NCI-H2196 (cell line): Measurements from ENCODE around the gene PDE2A.
"Not testable (repeated sequence)": the region's sequence is repeated elsewhere in the genome, so short reads cannot be mapped to it uniquely, and the experiment has no call there.

Source experiments
- DNase-seq: peaks from one replicate; lab custom pipeline; 2025; ENCODE audit not compliant: unreplicated experiment; lab: John Stamatoyannopoulos, UW

Gene PDE2A

DNA sequence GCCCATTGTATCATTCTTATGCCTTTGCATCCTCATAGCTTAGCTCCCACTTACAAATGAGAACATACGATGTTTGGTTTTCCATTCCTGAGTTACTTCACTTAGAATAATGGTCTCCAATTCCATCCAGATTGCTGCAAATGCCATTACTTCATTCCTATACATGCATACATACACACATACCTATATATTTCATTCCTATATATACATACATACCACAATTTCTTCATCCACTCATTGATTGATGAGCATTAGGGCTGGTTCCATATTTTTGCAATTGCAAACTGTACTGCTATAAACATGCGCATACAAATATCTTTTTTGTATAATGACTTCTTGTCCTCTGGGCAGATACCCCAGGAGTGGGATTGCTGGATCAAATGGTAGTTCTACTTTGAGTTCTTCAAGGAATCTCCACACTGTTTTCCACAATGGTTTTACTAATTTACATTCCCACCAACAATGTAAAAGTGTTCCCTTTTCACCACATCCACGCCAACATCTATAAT is 119.2 kb downstream of the PDE2A start:
- not testable (repeated sequence) for DNase-seq

DNA sequence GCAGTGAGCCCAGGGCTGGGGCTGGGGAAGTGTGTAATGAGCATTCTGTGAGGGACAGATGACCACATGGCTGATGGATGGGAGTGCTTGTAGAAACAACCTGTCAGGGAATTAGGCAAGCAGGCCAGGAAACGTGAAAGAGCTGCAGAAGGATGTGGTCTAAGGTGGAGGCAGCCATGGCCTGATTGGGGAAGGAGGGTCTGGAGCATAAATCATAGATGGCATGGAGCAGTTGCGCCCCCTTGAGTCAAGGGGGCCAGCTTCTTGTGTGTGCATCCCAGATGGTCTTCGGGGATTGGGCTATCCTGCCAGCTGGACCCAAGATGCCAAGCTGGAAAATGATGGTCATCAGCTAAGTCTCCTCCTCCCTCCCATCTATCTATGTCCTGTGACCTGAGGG is 120.5 kb downstream of the PDE2A start:
- no peak for DNase-seq

DNA sequence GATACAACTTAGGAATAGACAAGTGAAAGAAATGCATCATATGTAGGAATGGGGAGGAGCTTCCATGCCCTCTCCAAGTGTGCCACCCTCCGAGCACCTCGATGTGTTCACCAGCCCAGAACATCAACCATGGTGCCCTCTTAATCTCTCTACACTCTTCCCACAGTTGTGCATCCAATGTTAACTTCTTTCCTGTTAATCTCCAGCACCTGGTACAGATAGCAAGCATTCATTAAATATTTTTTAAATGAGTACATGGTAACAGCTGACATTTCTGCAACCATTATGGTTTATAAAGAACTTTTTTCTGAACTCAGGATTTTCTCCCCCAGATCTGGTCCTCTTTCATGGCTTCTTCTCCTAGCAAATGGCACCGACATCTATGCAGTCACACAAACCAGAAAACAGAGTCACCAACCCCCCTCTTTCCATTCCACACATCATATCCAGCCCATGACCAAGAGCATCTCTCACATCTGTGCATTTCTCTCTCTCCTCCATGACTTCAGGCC is 121.8 kb downstream of the PDE2A start:
- no peak for DNase-seq

DNA sequence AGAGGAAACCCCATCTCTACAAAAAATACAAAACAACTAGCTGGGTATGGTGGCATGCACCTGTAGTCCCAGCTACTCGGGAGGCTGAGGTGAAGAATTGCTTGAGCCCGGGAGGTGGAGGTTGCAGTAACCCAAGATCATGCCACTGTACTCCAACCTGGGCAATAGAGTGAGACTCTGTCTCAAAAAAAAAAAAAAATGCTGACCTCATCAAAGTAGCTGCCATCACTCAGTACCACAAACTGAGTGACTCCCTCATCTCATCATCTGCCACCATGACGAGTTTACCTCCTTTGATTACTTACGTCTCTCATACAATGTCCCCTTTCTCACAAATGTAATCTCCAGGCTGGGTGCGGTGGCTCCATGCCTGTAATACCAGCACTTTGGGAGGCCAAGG is 122.7 kb downstream of the PDE2A start:
- no peak for DNase-seq

DNA sequence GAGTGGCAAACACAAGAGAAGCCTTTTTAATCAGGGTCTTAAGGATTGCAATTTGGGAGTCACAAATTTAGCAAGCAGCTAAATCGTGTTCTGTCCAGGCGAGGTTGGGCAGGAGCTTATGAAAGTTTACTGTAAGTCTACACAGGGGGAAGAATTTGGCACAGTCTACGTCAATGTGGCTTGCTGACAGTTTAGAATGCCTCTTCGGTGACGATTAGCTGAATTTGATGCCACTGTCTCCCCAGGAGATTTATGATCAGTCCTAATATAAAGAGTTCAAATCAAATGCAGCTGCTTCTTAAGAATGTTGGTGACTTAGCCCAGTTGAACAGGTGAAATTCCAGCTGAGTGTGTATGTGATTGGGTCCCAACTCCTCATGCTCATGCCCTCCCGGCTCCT is 125.8 kb downstream of the PDE2A start:
- DNase-seq = no peak

DNA sequence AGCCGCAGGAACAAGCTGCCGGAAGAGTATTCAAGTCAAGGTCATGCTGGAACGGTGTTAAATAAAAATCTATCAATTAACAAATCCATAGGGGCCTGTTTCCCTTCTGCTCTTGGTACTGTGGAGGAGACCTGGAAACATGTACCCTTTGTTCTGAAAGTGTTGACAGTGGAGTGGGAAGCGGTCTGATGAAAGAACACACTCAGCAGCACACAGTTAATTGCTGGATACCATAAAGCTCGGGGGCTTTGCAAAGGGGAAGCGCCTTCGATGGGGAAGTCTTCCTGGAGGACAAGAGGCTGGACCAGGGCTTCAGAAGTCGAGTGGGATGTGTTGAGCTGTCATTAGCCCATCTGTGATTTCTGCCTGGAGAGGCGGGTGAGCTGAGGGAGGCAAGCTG is 127.4 kb downstream of the PDE2A start:
- DNase-seq = no peak

DNA sequence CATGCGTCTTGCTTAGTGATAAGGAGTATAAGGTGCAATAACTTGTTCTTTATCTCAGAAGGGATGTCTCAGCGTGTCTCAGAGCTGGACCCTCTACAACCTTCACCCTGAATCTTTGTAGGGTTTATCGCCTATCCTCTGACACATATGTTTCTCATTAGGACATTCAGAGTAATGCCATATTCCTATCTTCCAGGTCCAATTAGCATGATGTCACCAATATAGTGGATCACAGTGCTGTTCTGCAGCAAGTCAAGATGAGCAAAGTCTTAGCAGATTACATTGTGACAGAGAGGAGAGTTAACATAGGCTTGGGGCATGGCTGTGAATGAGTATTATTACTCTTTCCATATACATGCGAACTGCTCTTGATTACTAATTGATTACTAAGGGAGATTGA is 129.6 kb downstream of the PDE2A start:
- no peak for DNase-seq

DNA sequence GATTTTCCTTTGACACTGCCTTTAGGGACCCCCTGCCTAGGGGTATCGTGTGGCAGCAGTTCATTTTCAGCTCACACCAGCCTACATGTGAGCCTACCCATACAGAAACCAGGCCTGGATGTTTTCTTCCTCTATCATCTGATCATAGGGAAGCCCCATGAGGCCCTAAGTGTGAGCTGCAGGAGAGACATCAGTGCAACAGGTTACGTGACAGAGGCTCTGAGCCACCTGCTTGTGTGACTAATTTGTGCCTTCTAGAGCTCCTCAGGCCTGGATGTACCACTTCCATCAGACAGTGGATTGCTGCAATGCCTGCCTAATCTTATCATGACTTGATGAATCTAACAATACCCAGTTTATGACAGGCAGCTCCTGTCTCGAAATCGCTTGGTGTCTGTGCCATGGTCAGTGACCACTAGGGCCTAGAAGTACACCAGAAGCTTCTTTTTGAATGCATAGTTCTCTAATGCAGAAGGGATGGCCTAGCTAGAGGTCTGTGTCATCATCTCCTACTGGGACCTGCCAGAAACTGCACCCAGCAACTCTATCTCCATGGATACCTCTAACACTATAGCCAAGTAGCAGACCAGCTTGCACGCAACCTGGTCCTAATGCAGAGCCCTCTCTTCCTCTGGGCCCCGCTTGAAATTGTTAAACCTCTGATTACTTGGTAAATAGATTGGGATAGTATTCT is 130.2 kb downstream of the PDE2A start:
- no peak for DNase-seq

DNA sequence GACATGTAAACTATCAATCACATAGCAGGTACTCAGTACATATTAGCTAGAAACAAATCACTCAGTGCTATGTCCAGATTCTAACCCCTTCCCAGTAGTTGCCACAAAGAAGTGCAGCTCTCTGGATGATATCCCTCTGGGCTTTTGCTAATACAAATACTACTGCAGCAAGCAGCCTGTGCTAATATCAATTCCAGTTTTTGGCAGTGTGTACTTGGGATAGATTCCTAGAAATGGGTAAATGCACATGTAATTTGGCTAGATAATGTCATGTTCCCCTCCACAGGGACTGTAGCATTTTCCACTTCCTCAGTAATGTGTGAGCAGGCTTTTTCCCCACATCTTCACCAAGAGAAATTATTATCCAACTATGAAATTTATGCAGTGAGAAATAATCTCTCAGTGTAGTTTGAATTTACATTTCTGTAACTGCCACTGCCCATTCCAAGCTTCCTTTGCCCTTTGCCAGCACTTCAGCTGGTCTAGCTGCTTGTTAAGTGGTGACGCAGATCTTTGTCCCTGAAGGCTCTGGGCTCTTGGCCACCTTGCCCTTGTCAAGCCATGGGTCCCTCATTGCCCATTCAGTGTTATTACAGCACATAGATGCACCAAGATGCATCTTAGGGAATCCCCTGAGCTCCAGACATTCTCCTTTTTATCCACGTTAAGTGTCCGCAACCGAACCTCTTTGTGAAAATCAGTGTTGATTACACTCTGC is 132.8 kb downstream of the PDE2A start:
- DNase-seq = no peak

DNA sequence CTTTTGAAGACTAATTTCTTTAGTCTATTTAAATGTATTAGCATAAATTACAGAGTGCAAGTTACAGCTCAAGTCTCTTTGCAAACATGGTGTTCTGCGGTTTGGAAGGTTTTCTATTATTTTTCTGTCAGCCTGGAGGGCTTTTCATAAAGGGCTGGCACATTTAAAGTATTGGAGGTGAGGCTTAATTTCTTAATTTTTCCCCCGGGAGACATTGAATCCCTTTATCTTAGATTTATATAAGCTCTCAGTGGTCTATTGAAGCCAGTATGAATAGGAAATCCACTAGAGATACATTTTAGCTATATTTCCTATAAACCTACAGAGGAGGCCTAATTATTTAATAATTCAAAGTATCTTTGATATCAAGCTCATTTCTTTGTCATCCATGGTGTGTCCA is 137.2 kb downstream of the PDE2A start:
- DNase-seq = no peak

DNA sequence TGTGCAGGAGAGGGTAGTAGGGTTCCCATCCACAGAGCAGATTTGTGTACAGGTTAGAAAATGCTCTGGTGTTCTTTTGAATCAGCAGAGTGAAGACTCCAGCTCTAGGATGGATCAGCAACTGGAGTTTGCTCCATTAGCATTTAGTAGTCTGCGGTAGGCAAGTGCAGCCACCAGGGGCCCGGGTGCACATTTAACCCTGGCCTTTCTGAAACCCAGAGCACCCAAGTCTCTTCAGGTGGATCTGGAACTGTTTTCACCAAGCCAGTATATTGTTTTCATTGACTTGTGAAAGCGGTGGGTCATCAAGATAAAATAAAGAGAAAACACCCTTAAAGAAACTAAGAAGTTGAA is 139.1 kb downstream of the PDE2A start:
- DNase-seq = no peak

DNA sequence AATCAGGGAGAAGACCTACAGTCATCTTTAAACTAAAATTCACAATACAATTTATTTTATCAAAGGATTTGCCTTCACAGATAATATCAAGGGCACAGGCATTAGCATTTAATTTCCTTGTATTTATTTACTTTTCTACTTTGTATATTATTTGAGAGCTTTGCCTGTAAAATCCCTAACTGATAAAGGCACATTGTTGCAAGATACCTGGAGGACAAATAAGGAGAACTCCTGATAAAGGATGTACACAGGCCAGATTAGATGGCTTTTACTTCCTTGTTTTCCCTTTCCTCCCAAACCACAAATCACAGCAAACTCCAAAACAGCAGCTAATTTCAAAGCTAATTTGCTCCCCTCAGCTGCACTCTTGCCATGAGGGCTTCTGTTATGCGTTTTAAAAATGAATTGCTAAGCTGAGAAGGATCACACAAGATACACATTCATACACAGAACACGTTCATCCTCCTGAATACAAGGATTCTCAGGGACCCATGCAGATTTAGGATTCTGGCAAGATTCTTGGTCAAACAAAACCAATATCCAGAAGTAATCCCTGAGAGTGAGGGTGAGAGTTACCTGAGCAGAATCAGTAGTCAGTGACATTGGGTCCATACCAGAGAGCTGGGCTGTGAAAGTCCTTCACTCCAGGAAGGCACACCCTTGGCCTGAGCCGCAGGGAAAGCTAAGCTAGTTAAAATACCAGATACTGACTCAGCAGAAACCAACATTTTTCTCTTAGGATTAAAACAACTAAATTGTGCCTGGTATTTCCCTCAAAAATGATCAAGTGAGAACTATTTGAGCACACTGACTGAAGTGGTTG is 139.6 kb downstream of the PDE2A start:
- no peak for DNase-seq

DNA sequence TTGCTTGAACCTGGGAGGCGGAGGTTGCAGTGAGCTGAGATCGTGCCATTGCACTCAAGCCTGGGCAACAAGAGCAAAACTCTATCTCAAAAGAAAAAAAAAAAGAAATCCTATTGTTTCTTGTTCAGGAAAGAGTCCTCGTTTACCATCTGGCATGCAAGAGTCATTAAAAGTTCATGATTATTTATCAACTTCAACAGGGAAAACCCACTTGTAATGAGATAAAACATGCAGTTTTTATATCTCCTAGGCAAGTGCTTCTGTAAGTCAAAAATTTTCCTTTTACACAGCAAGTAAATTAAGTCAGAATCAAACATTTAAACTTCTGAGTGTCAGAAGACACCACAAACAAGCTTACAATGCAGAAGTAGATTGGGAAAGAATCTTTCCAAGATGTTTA is 145.2 kb downstream of the PDE2A start:
- DNase-seq = no peak

DNA sequence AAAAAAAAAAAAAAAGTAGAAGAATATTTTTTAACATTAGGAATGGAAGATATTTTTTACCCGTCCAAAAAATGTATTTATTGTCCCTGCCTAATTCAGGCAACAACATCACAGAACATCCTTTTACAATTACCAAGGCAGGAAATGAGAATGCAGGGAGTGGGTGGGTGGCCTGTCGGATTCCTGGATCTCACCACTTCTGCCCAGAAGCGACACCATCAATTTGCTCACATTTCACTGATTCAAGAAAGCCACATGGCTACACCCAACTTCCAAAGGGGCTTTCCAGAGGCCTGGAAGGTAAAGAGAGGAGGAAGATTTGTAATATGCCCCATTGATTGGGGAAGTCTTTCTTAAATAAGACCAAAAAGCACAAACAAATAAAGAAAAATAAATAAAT is 146.1 kb downstream of the PDE2A start:
- no peak for DNase-seq
